DOHH2 (cell line): ENCODE data around the gene ECSCR.

Experiments
- EZH2phosphoT487 ChIP-seq: fragments of 200-600 bp; sonication (generic); IDR thresholded peaks from 2 replicates; pipeline ENCODE4 v1.6.1; 2017; ENCODE audit warnings: borderline replicate concordance, mild to moderate bottlenecking, antibody characterized with exemption, low read length, moderate library complexity, mixed read lengths
- TF ChIP-seq, protein P1 (sequence below): fragments of 200-600 bp; sonication (generic); IDR thresholded peaks from one replicate; pipeline ENCODE4 v1.5.1; 2014; ENCODE audit warnings: antibody characterized with exemption, mild to moderate bottlenecking, low read depth, low read length; ENCODE audit not compliant: poor library complexity, severe bottlenecking

DNA sequence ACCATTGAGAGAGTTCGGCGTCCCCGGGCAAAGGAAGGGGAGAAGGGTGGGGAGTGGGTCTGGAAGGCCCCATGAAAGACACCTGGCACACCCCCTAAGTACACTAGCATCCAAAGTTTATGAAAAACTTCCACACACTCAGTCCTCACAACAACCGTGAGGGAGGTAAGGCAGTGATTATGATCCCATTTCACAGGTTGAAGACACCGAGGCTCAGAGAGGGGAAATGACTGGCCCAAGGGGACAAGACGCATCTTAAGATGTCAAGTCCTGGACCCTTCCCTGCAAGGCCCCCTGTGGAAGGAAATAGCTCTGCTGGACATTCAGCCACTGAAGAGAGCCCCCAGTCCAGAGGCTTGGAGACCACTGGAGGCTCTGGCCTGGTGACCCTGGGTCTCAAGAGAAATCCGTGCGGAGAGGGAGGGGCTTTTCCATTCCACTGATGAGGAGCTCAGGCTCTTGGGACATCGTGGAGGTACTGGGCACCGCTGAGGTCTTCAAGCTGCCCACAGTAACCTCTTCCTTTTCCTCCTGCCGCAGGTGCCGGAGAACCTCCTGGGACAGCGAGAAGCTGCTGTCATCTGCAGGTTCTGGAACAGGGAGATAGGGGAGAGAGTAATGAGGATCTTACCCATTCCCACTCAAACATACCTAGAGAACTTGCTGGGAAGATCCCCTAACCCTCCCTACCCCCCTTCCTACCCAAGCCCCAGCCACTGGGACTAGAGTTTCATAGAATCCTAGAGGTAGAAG is 13.5 kb upstream of the ECSCR start:
- TF ChIP-seq, protein P1, sequence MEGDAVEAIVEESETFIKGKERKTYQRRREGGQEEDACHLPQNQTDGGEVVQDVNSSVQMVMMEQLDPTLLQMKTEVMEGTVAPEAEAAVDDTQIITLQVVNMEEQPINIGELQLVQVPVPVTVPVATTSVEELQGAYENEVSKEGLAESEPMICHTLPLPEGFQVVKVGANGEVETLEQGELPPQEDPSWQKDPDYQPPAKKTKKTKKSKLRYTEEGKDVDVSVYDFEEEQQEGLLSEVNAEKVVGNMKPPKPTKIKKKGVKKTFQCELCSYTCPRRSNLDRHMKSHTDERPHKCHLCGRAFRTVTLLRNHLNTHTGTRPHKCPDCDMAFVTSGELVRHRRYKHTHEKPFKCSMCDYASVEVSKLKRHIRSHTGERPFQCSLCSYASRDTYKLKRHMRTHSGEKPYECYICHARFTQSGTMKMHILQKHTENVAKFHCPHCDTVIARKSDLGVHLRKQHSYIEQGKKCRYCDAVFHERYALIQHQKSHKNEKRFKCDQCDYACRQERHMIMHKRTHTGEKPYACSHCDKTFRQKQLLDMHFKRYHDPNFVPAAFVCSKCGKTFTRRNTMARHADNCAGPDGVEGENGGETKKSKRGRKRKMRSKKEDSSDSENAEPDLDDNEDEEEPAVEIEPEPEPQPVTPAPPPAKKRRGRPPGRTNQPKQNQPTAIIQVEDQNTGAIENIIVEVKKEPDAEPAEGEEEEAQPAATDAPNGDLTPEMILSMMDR: no peak
- TF ChIP-seq EZH2phosphoT487: no peak
